A673 (cell line): ENCODE results near the gene SCAP. TPM values are rescaled to one million over a fixed set of nuclear protein-coding genes. Genes with fewer than 3 reads are reported as not detected.

Source experiments
- BruUV-seq: library from RNA; stranded (reverse); fragments of 400-500 nt; replicated peaks from 2 replicates; lab custom pipeline; 2021; lab: Mats Ljungman, UMichigan
- CTCF ChIA-PET: fragments of 300-600 bp; sonication (Branson Sonifier 250); formaldehyde crosslinking; loops from one replicate; lab custom pipeline; 2022; ENCODE audit warnings: antibody characterized with exemption; lab: Charles Lee
- POLR2A ChIA-PET: fragments of 300-600 bp; sonication (Branson Sonifier 250); formaldehyde crosslinking; loops from one replicate; lab custom pipeline; 2022; ENCODE audit warnings: antibody characterized with exemption; ENCODE audit not compliant: low non-redundant PET; lab: Charles Lee
- DNase-seq: peaks from one replicate; pipeline ENCODE4 v3.0.0-alpha.2; 2015; ENCODE audit warnings: low spot score
- H3K27ac ChIP-seq: fragments of 200-600 bp; sonication (generic); 2 replicates; pipeline ENCODE4 v1.5.1; 2016; ENCODE audit warnings: mixed run types, low read depth, mild to moderate bottlenecking, mixed read lengths, antibody characterized with exemption, low read length; ENCODE audit not compliant: poor library complexity, severe bottlenecking
- H3K27me3 ChIP-seq: fragments of 200-600 bp; sonication (generic); replicated peaks from 2 replicates; pipeline ENCODE4 v1.6.1; 2017; ENCODE audit warnings: mixed run types, low read depth, mild to moderate bottlenecking, mixed read lengths, antibody characterized with exemption, low read length; ENCODE audit not compliant: insufficient read depth, poor library complexity
- H3K36me3 ChIP-seq: fragments of 200-600 bp; sonication (generic); 2 replicates; pipeline ENCODE4 v1.6.1; 2016; ENCODE audit warnings: mixed run types, mild to moderate bottlenecking, mixed read lengths, antibody characterized with exemption, low read length; ENCODE audit not compliant: insufficient read depth, poor library complexity, severe bottlenecking
- H3K4me1 ChIP-seq: fragments of 200-600 bp; sonication (generic); 2 replicates; pipeline ENCODE4 v1.6.1; 2017; ENCODE audit warnings: mixed run types, mild to moderate bottlenecking, mixed read lengths, antibody characterized with exemption, low read length; ENCODE audit not compliant: insufficient read depth, poor library complexity, severe bottlenecking
- H3K4me3 ChIP-seq: fragments of 200-600 bp; sonication (generic); 2 replicates; pipeline ENCODE4 v1.5.1; 2016; ENCODE audit warnings: low read depth, mixed run types, mild to moderate bottlenecking, mixed read lengths, low read length; ENCODE audit not compliant: poor library complexity, severe bottlenecking
- H3K9me3 ChIP-seq: fragments of 200-600 bp; sonication (generic); 2 replicates; pipeline ENCODE4 v1.6.1; 2016; ENCODE audit warnings: mixed run types, low read depth, mild to moderate bottlenecking, mixed read lengths, antibody characterized with exemption, low read length; ENCODE audit not compliant: poor library complexity, severe bottlenecking
- CTCF ChIP-seq: fragments of 300-800, 200-600 bp; sonication (generic); conservative IDR thresholded peaks from 2 replicates; pipeline ENCODE4 v1.5.1; 2017; ENCODE audit warnings: low read depth, mild to moderate bottlenecking, antibody characterized with exemption, low read length, moderate library complexity, mixed read lengths
- EZH2 ChIP-seq: fragments of 200-600 bp; sonication (generic); IDR thresholded peaks from 2 replicates; pipeline ENCODE4 v1.6.1; 2017; ENCODE audit warnings: borderline replicate concordance, low read depth, mild to moderate bottlenecking, mixed read lengths, antibody characterized with exemption, low read length; ENCODE audit not compliant: poor library complexity, severe bottlenecking
- intact Hi-C: fragments of 100-400 bp; cut with micrococcal nuclease; formaldehyde crosslinking; loops from one replicate; pipeline ENCODE4 v1.10.0; 2022; ENCODE audit not compliant: unreplicated experiment
- total RNA-seq: library from RNA; stranded (reverse); gene quantifications from 2 replicates; pipeline ENCODE4 v1.2.3, GENCODE V29; 2021

The SCAP gene
- total RNA-seq, 1 experiment from 2014 or later = 43.4 TPM

- Histone ChIP-seq H3K27me3 (no peaks in the 10 kb centered on the region), H3K4me1 (no peaks in the 10 kb centered on the region), H3K4me3 (no peak overlapping the region), H3K36me3 (no peaks in the 10 kb centered on the region), H3K9me3 (no peaks in the 10 kb centered on the region), H3K27ac (no peak overlapping the region)
- CTCF ChIA-PET = no interaction called here
- TF ChIP-seq CTCF (no peak), EZH2 (no peak)
- BruUV-seq = no TSS peak
- POLR2A ChIA-PET = no interaction called here
- no peak for DNase-seq
- intact Hi-C loops = no loop called here
Measured at GRCh38 chr3:47394140-47394870, 81.4 kb downstream of the SCAP start.

GRCh38 chr3:47392933-47393332 is 82.8 kb downstream of the SCAP start:
- no peak overlapping the region for H3K27ac ChIP-seq
- POLR2A ChIA-PET = no interaction called here
- H3K27me3 ChIP-seq = no peaks in the 10 kb centered on the region
- no peak for TF ChIP-seq EZH2
- TF ChIP-seq CTCF = no peak
- CTCF ChIA-PET = no interaction called here
- no TSS peak for BruUV-seq
- no peak for DNase-seq
- H3K9me3 ChIP-seq = no peaks in the 10 kb centered on the region
- H3K4me3 ChIP-seq = no peak overlapping the region
- H3K4me1 ChIP-seq = no peaks in the 10 kb centered on the region
- intact Hi-C loops = no loop called here
- H3K36me3 ChIP-seq = no peaks in the 10 kb centered on the region

GRCh38 chr3:47385796-47386195 is 89.9 kb downstream of the SCAP start:
- POLR2A ChIA-PET = no interaction called here
- no peak for TF ChIP-seq CTCF
- TF ChIP-seq EZH2 = no peak
- DNase-seq = no peak
- H3K4me3 ChIP-seq = no peak overlapping the region
- no peaks in the 10 kb centered on the region for H3K36me3 ChIP-seq
- H3K9me3 ChIP-seq = no peaks in the 10 kb centered on the region
- intact Hi-C loops = no loop called here
- CTCF ChIA-PET = no interaction called here
- no TSS peak for BruUV-seq
- H3K27me3 ChIP-seq = no peaks in the 10 kb centered on the region
- no peaks in the 10 kb centered on the region for H3K4me1 ChIP-seq
- no peak overlapping the region for H3K27ac ChIP-seq
